Measurements from ENCODE around the gene SIRT1. TPM values are rescaled to one million over a fixed set of nuclear protein-coding genes. Genes with fewer than 3 reads are reported as not detected.
"Not testable (repeated sequence)": the region's sequence is repeated elsewhere in the genome, so short reads cannot be mapped to it uniquely, and the experiment has no call there.

Gene SIRT1
- total RNA-seq, 4 donors from 2014 or later, result 18.8 to 26.3 (median 20.7) TPM

GRCh38 chr10:67864607-67865371 lies 19.7 kb upstream of the SIRT1 start:
- Histone ChIP-seq H3K4me3 (no peak overlapping the region), H3K36me3 (no peaks in the 10 kb centered on the region), H3K9me3 (no peaks in the 10 kb centered on the region), H3K27ac (no peak overlapping the region), H3K4me1 (no peaks in the 10 kb centered on the region), H3K27me3 (no peaks in the 10 kb centered on the region)
- TF ChIP-seq EP300 (IDR thresholded peaks at IDR 0.05), result no peak
- DNase-seq (ENCODE audit: low spot score in 2 of 2), result no peak
- 85% methylated on average over 9 of the region's 10 CpGs for WGBS

GRCh38 chr10:67868132-67868531 lies 16.3 kb upstream of the SIRT1 start:
- TF ChIP-seq POLR2A (IDR thresholded peaks at IDR 0.05), result no peak
- no peak for TF ChIP-seq EP300 (IDR thresholded peaks at IDR 0.05)
- TF ChIP-seq POLR2AphosphoS5 (IDR thresholded peaks at IDR 0.05), result no peak
- Histone ChIP-seq H3K27me3 (no peaks in the 10 kb centered on the region), H3K4me3 (no peak overlapping the region), H3K4me1 (no peaks in the 10 kb centered on the region), H3K9me3 (no peaks in the 10 kb centered on the region), H3K36me3 (no peaks in the 10 kb centered on the region), H3K27ac (no peak overlapping the region)
- WGBS, result 97% methylated on average over 2 of the region's 2 CpGs
- DNase-seq (ENCODE audit: low spot score in 2 of 2), result no peak

- TF ChIP-seq POLR2AphosphoS5 (IDR thresholded peaks at IDR 0.05) (no peak), POLR2A (IDR thresholded peaks at IDR 0.05) (no peak), CTCF (IDR thresholded peaks at IDR 0.05) (no peak), EP300 (IDR thresholded peaks at IDR 0.05) (no peak)
- DNase-seq (ENCODE audit: low spot score in 2 of 2), result no peak
- Histone ChIP-seq H3K4me3 (no peak overlapping the region), H3K4me1 (no peaks in the 10 kb centered on the region), H3K36me3 (no peaks in the 10 kb centered on the region), H3K27me3 (no peaks in the 10 kb centered on the region), H3K9me3 (no peaks in the 10 kb centered on the region), H3K27ac (no peak overlapping the region)
- over 99% methylated on average over 6 of the region's 6 CpGs for WGBS
Observed at GRCh38 chr10:67869996-67870395, 14.5 kb upstream of the SIRT1 start.

GRCh38 chr10:67875340-67876238 lies 8.9 kb upstream of the SIRT1 start:
- no peak for DNase-seq (ENCODE audit: low spot score in 2 of 2)
- Histone ChIP-seq H3K4me1 (no peaks in the 10 kb centered on the region), H3K36me3 (no peaks in the 10 kb centered on the region), H3K27ac (no peak overlapping the region), H3K9me3 (no peaks in the 10 kb centered on the region), H3K4me3 (no peak overlapping the region), H3K27me3 (no peaks in the 10 kb centered on the region)
- WGBS, result 66% methylated on average over 3 of the region's 3 CpGs
- no peak for TF ChIP-seq POLR2AphosphoS5 (IDR thresholded peaks at IDR 0.05)
- TF ChIP-seq CTCF (IDR thresholded peaks at IDR 0.05), result no peak

GRCh38 chr10:67877421-67877820 lies 7.0 kb upstream of the SIRT1 start:
- H3K27me3 ChIP-seq; H3K4me1 ChIP-seq; H3K27ac ChIP-seq; H3K36me3 ChIP-seq; H3K4me3 ChIP-seq; DNase-seq (ENCODE audit: low spot score in 2 of 2); H3K9me3 ChIP-seq: not testable (repeated sequence)
- 90% methylated on average over 11 of the region's 11 CpGs for WGBS

GRCh38 chr10:67878133-67878532 lies 6.3 kb upstream of the SIRT1 start:
- no peak overlapping the region for H3K27ac ChIP-seq
- no peak for DNase-seq (ENCODE audit: low spot score in 2 of 2)
- H3K4me3 ChIP-seq, result no peak overlapping the region
- H3K9me3 ChIP-seq, result no peaks in the 10 kb centered on the region
- no peaks in the 10 kb centered on the region for H3K36me3 ChIP-seq
- TF ChIP-seq EP300 (IDR thresholded peaks at IDR 0.05) (no peak), POLR2A (IDR thresholded peaks at IDR 0.05) (no peak), CTCF (IDR thresholded peaks at IDR 0.05) (no peak), POLR2AphosphoS5 (IDR thresholded peaks at IDR 0.05) (no peak)
- WGBS, result 90% methylated on average over 7 of the region's 7 CpGs
- no peaks in the 10 kb centered on the region for H3K27me3 ChIP-seq
- no peaks in the 10 kb centered on the region for H3K4me1 ChIP-seq
